Measurements from ENCODE around the gene CDT1. TPM values are rescaled to one million over a fixed set of nuclear protein-coding genes. Genes with fewer than 3 reads are reported as not detected.

CDT1 gene
- polyA plus RNA-seq, 1 of the 3 experiments (the other 2 are of a cell fraction), result 6.1 TPM

GRCh38 chr16:88758227-88758943 lies 45.2 kb upstream of the CDT1 start:
- H3K4me2 ChIP-seq, result no peak overlapping the region
- H2AFZ ChIP-seq (ENCODE audit: low read depth), result no peak overlapping the region
- no peaks in the 10 kb centered on the region for H3K36me3 ChIP-seq (replicated peaks in 1 of 2; ENCODE audit: control insufficient read depth in 1 of 2, insufficient read depth in 2 of 2, low read length in 1 of 2)
- ChIA-PET POLR2A (no interaction called here), CTCF (interaction anchor here (1.1 to 30.9 kb wide), 5 partner anchors 10 to 99 kb away, joined by 3 to 540 read pairs (median 8); partner anchors contain the start of gene PIEZO1)
- peaks cover 99% of the 10 kb centered on the region for H4K20me1 ChIP-seq (ENCODE audit: insufficient read depth)
- 72% methylated on average over 11 of the region's 13 CpGs for WGBS (ENCODE audit: low lambda C conversion rate)
- H3K9ac ChIP-seq, result no peak overlapping the region
- H3F3A ChIP-seq (replicated peaks; ENCODE audit: insufficient read depth), result peaks cover 11% of the 10 kb centered on the region
- TF ChIP-seq SIN3A (IDR thresholded peaks at IDR 0.05; ENCODE audit: borderline replicate concordance, low read depth, low read length) (no peak), RXRA (IDR thresholded peaks at IDR 0.05; ENCODE audit: borderline replicate concordance, low read depth) (no peak), POLR2AphosphoS5 (IDR thresholded peaks at IDR 0.05; ENCODE audit: low read depth, low read length) (no peak), EP300 (IDR thresholded peaks at IDR 0.05; ENCODE audit: borderline replicate concordance in 1 of 2, low read depth in 1 of 2, low read length in 1 of 2) (no peak), TEAD4 (IDR thresholded peaks at IDR 0.05; ENCODE audit: borderline replicate concordance, insufficient read depth) (no peak), NRF1 (IDR thresholded peaks at IDR 0.05; ENCODE audit: low read depth, low read length) (no peak), TAF1 (IDR thresholded peaks at IDR 0.05; ENCODE audit: borderline replicate concordance, low read depth, low read length) (no peak), RAD21 (IDR thresholded peaks at IDR 0.05; ENCODE audit: low read length) (no peak), NFIC (IDR thresholded peaks at IDR 0.05; ENCODE audit: borderline replicate concordance) (no peak), GATA2 (CRISPR knock-in tag; IDR thresholded peaks at IDR 0.05) (no peak), USF1 (IDR thresholded peaks at IDR 0.05; ENCODE audit: borderline replicate concordance, low read depth) (no peak), ZBTB33 (IDR thresholded peaks at IDR 0.05; ENCODE audit: borderline replicate concordance, low read depth) (no peak), FOSL2 (IDR thresholded peaks at IDR 0.05; ENCODE audit: borderline replicate concordance, low read depth) (no peak), SMC3 (IDR thresholded peaks at IDR 0.05; ENCODE audit: low read depth, low read length) (no peak), GABPA (IDR thresholded peaks at IDR 0.05; ENCODE audit: low read depth) (no peak)
- H3K4me3 ChIP-seq (ENCODE audit: low read depth in 2 of 2, low read length in 1 of 2), result no peak overlapping the region
- peaks cover 12 to 18% of the 10 kb centered on the region in 2 experiments; a peak in 2 of 4 replicates for H3K4me1 ChIP-seq (ENCODE audit: control insufficient read depth in 1 of 2, insufficient read depth in 2 of 2, low read depth in 1 of 2, low read length in 1 of 2)
- DNase-seq, result no peak
- H3K9me2 ChIP-seq, result no peaks in the 10 kb centered on the region
- no peak overlapping the region for H3K27ac ChIP-seq (ENCODE audit: low read depth in 2 of 2, low read length in 1 of 2)
- peaks cover 96% of the 10 kb centered on the region for H3K79me2 ChIP-seq (ENCODE audit: insufficient read depth)
- H3K27me3 ChIP-seq (ENCODE audit: insufficient read depth), result no peaks in the 10 kb centered on the region
- no peaks in the 10 kb centered on the region for H3K9me3 ChIP-seq

DNA sequence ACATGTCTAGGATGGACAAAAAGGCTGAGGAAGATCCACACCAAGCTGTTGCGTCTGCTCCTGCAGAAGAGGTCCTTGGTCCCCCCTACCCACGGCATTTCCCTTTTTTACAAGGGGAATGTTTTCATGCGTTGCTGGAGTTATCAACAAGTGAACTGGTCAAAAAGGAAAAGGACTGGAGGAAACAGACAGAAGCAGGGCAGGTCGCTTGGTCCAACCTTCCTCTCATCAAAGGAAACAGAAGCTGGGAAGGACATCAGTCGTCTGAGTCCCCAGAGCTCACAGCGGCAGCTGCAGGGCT lies 44.7 kb upstream of the CDT1 start:
- H3K9ac ChIP-seq, result no peak overlapping the region
- TF ChIP-seq GABPA (IDR thresholded peaks at IDR 0.05; ENCODE audit: low read depth), result no peak
- TF ChIP-seq, protein P1, sequence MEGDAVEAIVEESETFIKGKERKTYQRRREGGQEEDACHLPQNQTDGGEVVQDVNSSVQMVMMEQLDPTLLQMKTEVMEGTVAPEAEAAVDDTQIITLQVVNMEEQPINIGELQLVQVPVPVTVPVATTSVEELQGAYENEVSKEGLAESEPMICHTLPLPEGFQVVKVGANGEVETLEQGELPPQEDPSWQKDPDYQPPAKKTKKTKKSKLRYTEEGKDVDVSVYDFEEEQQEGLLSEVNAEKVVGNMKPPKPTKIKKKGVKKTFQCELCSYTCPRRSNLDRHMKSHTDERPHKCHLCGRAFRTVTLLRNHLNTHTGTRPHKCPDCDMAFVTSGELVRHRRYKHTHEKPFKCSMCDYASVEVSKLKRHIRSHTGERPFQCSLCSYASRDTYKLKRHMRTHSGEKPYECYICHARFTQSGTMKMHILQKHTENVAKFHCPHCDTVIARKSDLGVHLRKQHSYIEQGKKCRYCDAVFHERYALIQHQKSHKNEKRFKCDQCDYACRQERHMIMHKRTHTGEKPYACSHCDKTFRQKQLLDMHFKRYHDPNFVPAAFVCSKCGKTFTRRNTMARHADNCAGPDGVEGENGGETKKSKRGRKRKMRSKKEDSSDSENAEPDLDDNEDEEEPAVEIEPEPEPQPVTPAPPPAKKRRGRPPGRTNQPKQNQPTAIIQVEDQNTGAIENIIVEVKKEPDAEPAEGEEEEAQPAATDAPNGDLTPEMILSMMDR (IDR thresholded peaks at IDR 0.05), result no peak
- no peak for TF ChIP-seq ELF1 (IDR thresholded peaks at IDR 0.05)
- TF ChIP-seq, protein P2, sequence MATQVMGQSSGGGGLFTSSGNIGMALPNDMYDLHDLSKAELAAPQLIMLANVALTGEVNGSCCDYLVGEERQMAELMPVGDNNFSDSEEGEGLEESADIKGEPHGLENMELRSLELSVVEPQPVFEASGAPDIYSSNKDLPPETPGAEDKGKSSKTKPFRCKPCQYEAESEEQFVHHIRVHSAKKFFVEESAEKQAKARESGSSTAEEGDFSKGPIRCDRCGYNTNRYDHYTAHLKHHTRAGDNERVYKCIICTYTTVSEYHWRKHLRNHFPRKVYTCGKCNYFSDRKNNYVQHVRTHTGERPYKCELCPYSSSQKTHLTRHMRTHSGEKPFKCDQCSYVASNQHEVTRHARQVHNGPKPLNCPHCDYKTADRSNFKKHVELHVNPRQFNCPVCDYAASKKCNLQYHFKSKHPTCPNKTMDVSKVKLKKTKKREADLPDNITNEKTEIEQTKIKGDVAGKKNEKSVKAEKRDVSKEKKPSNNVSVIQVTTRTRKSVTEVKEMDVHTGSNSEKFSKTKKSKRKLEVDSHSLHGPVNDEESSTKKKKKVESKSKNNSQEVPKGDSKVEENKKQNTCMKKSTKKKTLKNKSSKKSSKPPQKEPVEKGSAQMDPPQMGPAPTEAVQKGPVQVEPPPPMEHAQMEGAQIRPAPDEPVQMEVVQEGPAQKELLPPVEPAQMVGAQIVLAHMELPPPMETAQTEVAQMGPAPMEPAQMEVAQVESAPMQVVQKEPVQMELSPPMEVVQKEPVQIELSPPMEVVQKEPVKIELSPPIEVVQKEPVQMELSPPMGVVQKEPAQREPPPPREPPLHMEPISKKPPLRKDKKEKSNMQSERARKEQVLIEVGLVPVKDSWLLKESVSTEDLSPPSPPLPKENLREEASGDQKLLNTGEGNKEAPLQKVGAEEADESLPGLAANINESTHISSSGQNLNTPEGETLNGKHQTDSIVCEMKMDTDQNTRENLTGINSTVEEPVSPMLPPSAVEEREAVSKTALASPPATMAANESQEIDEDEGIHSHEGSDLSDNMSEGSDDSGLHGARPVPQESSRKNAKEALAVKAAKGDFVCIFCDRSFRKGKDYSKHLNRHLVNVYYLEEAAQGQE (IDR thresholded peaks at IDR 0.05; ENCODE audit: low read depth, low read length), result no peak
- no peak for TF ChIP-seq FOXM1 (IDR thresholded peaks at IDR 0.05; ENCODE audit: low read depth)
- TF ChIP-seq RXRA (IDR thresholded peaks at IDR 0.05; ENCODE audit: borderline replicate concordance, low read depth), result no peak
- TF ChIP-seq TAF1 (IDR thresholded peaks at IDR 0.05; ENCODE audit: borderline replicate concordance, low read depth, low read length), result no peak

More for the DNA sequence above, 44.7 kb upstream of the CDT1 start:
- POLR2A ChIA-PET, result no interaction called here
- Histone ChIP-seq H3F3A (replicated peaks; ENCODE audit: insufficient read depth) (peaks cover 11% of the 10 kb centered on the region), H3K4me2 (no peak overlapping the region), H4K20me1 (ENCODE audit: insufficient read depth) (peaks cover 99% of the 10 kb centered on the region), H3K4me1 (ENCODE audit: control insufficient read depth in 1 of 2, insufficient read depth in 2 of 2, low read depth in 1 of 2, low read length in 1 of 2) (peaks cover 12 to 18% of the 10 kb centered on the region in 2 experiments; a peak in 2 of 4 replicates), H3K27ac (ENCODE audit: low read depth in 2 of 2, low read length in 1 of 2) (no peak overlapping the region), H3K79me2 (ENCODE audit: insufficient read depth) (peaks cover 96% of the 10 kb centered on the region), H3K9me2 (no peaks in the 10 kb centered on the region), H3K27me3 (ENCODE audit: insufficient read depth) (no peaks in the 10 kb centered on the region), H2AFZ (ENCODE audit: low read depth) (no peak overlapping the region), H3K9me3 (no peaks in the 10 kb centered on the region), H3K4me3 (ENCODE audit: low read depth in 2 of 2, low read length in 1 of 2) (no peak overlapping the region), H3K36me3 (replicated peaks in 1 of 2; ENCODE audit: control insufficient read depth in 1 of 2, insufficient read depth in 2 of 2, low read length in 1 of 2) (peaks cover 0 to 3% of the 10 kb centered on the region in 2 experiments)
- CTCF ChIA-PET, result interaction anchor here (1.1 to 30.9 kb wide), 3 partner anchors 9 to 99 kb away, joined by 3 to 540 read pairs (median 93); no protein-coding TSS in a partner anchor
- WGBS (ENCODE audit: low lambda C conversion rate), result 84% methylated on average over 5 of the region's 6 CpGs
- no peak for DNase-seq

Data from SK-N-SH (cell line).